Uterus (tissue), 2 donors: Measurements from ENCODE around the gene F10.

Experiments
- POLR2A ChIP-seq, 2 donors: fragments of 450-650 bp; IDR thresholded peaks; one replicate each; pipeline ENCODE4 v1.6.1; 2016; ENCODE audit warnings: antibody characterized with exemption in 2 of 2, mild to moderate bottlenecking in 1 of 2, moderate library complexity in 1 of 2
- TF ChIP-seq, protein P1 (sequence below), 4 experiments: fragments of 200-600 bp in 2 of 4; fragments of 450-650 bp in 2 of 4; sonication (generic) in 2 of 4; IDR thresholded peaks; one replicate each; pipeline ENCODE4 v1.5.1; 2016 to 2019; ENCODE audit warnings: antibody characterized with exemption in 4 of 4, mild to moderate bottlenecking in 2 of 4, moderate library complexity in 1 of 4

GRCh38 chr13:113087923-113088690 lies 34.5 kb upstream of the F10 start:
- TF ChIP-seq, protein P1, sequence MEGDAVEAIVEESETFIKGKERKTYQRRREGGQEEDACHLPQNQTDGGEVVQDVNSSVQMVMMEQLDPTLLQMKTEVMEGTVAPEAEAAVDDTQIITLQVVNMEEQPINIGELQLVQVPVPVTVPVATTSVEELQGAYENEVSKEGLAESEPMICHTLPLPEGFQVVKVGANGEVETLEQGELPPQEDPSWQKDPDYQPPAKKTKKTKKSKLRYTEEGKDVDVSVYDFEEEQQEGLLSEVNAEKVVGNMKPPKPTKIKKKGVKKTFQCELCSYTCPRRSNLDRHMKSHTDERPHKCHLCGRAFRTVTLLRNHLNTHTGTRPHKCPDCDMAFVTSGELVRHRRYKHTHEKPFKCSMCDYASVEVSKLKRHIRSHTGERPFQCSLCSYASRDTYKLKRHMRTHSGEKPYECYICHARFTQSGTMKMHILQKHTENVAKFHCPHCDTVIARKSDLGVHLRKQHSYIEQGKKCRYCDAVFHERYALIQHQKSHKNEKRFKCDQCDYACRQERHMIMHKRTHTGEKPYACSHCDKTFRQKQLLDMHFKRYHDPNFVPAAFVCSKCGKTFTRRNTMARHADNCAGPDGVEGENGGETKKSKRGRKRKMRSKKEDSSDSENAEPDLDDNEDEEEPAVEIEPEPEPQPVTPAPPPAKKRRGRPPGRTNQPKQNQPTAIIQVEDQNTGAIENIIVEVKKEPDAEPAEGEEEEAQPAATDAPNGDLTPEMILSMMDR (IDR thresholded peaks at IDR 0.05): no peak
- no peak for TF ChIP-seq POLR2A (IDR thresholded peaks at IDR 0.05)
